Measurements from ENCODE around the gene SLC6A8. TPM values are rescaled to one million over a fixed set of nuclear protein-coding genes. Genes with fewer than 3 reads are reported as not detected.
"Not testable (repeated sequence)": the region's sequence is repeated elsewhere in the genome, so short reads cannot be mapped to it uniquely, and the experiment has no call there.

The SLC6A8 gene
- total and polyA plus RNA-seq, 3 experiments from 2014 or later = 0.12 to 1.2 (median 1.0) TPM

- H3K9me3 ChIP-seq (ENCODE audit: low read length); DNase-seq; H3K4me1 Mint-ChIP-seq; H3K27ac ChIP-seq (ENCODE audit: low read depth, low read length); H3K4me1 ChIP-seq (ENCODE audit: insufficient read depth, low read length); POLR2A ChIA-PET; CTCF ChIA-PET; H3K36me3 ChIP-seq (ENCODE audit: insufficient read depth, low read length); H3K4me3 ChIP-seq (ENCODE audit: low read length); H3K27me3 ChIP-seq (ENCODE audit: insufficient read depth, low read length, poor library complexity, severe bottlenecking); H3K9me3 Mint-ChIP-seq; H3K27me3 Mint-ChIP-seq; H3K4me3 Mint-ChIP-seq: not testable (repeated sequence)
- peaks cover 0 to 49% (median 0%) of the 10 kb centered on the region in 3 donors for H3K36me3 Mint-ChIP-seq
- H3K27ac Mint-ChIP-seq = peak overlapping the region in 1 of 8 donors; percentile 57
These were observed 9.4 kb downstream of the SLC6A8 start for GRCh38 chrX:153696986-153697722.

GRCh38 chrX:153697924-153698865 is 10.5 kb downstream of the SLC6A8 start:
- H3K4me3 Mint-ChIP-seq = no peak overlapping the region
- H3K4me1 Mint-ChIP-seq = no peaks in the 10 kb centered on the region
- DNase-seq = no peak
- no peaks in the 10 kb centered on the region for H3K36me3 ChIP-seq (ENCODE audit: insufficient read depth, low read length)
- H3K27ac ChIP-seq (ENCODE audit: low read depth, low read length) = no peak overlapping the region
- peak overlapping the region in 3 of 8 donors; percentile 32 to 63 (median 50) for H3K27ac Mint-ChIP-seq
- ChIA-PET CTCF (interaction anchor here (1.6 kb wide), 1 partner anchor 143 kb away, joined by 4 read pairs; no protein-coding TSS in a partner anchor), POLR2A (no interaction called here)
- no peak overlapping the region for H3K4me3 ChIP-seq (ENCODE audit: low read length)
- H3K27me3 ChIP-seq (ENCODE audit: insufficient read depth, low read length, poor library complexity, severe bottlenecking) = no peaks in the 10 kb centered on the region
- peaks cover 0 to 56% (median 0%) of the 10 kb centered on the region in 3 donors for H3K36me3 Mint-ChIP-seq
- peaks cover 0 to 5% of the 10 kb centered on the region in 2 donors for H3K27me3 Mint-ChIP-seq
- H3K9me3 Mint-ChIP-seq = no peaks in the 10 kb centered on the region
- no peaks in the 10 kb centered on the region for H3K9me3 ChIP-seq (ENCODE audit: low read length)
- no peaks in the 10 kb centered on the region for H3K4me1 ChIP-seq (ENCODE audit: insufficient read depth, low read length)

DNA sequence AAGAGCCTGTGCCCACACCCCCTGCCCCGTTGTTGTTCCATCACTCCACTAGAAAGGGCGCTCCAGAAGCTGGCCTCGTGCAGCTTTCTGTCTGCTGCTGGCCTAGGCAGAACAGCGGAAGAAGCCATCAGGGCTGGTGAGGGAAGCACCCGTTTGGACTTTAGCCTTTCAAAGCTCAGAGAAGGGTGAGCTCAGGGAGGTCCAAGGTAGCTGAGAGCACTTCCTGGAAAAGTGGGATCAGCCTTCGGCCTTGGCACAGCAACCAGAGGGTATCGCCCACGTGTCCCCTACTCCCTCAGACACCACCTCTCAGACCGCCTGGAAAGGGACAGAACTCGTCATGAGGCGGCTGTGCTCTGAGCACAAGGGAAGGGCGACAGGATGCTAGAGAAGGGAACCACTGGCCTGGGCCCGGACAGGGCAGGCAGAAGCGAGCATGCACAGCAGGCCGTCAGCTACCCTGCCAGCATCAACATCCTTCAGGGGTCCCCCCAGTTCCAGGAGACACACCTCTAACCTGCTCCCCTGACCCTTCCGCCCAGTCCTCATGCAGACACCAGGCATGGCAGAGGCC is 11.6 kb downstream of the SLC6A8 start:
- H3K4me3 ChIP-seq (ENCODE audit: low read length); H3K9me3 ChIP-seq (ENCODE audit: low read length); H3K9me3 Mint-ChIP-seq; H3K27ac ChIP-seq (ENCODE audit: low read depth, low read length); H3K36me3 ChIP-seq (ENCODE audit: insufficient read depth, low read length); H3K27me3 Mint-ChIP-seq; H3K4me1 ChIP-seq (ENCODE audit: insufficient read depth, low read length); DNase-seq; H3K4me1 Mint-ChIP-seq; H3K27me3 ChIP-seq (ENCODE audit: insufficient read depth, low read length, poor library complexity, severe bottlenecking); POLR2A ChIA-PET; H3K4me3 Mint-ChIP-seq; H3K27ac Mint-ChIP-seq: not testable (repeated sequence)
- H3K36me3 Mint-ChIP-seq = peaks cover 0 to 61% (median 0%) of the 10 kb centered on the region in 3 donors
- CTCF ChIA-PET = interaction anchor here (1.6 kb wide), 1 partner anchor 144 kb away, joined by 4 read pairs; no protein-coding TSS in a partner anchor

DNA sequence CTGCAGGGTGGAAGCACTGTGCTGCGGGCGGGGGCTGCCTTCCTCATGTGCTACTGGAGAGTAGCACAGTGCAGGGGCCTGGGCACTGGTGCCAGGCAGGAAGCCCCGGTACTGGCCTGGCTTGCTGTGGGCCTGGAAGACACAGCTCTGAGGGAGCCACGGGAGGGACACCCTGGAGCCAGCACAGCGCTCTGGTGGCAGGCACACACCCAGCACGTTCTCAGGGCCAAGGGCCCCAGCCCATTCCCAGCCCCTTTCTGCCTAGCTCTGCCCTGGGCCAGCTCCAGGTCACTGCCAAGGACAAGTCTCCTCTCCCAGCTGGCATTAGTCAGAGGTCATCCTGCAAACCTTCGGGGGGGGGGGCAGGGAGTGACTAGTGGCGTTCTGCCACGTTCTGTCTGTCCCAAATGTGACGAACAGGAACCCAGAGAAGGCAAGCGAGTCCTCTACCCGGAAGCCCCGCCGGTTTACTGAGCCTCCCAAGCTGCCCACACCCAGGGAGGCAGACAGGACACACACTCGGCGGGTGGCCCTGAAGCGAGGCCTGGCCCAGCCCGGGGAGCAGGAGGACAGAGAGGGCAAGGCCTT is 12.2 kb downstream of the SLC6A8 start:
- DNase-seq; POLR2A ChIA-PET; H3K9me3 Mint-ChIP-seq; H3K4me3 ChIP-seq (ENCODE audit: low read length); H3K4me1 Mint-ChIP-seq; H3K4me1 ChIP-seq (ENCODE audit: insufficient read depth, low read length); H3K9me3 ChIP-seq (ENCODE audit: low read length); H3K4me3 Mint-ChIP-seq; H3K27ac ChIP-seq (ENCODE audit: low read depth, low read length); H3K27me3 ChIP-seq (ENCODE audit: insufficient read depth, low read length, poor library complexity, severe bottlenecking); H3K27me3 Mint-ChIP-seq; H3K36me3 ChIP-seq (ENCODE audit: insufficient read depth, low read length): not testable (repeated sequence)
- H3K36me3 Mint-ChIP-seq = peaks cover 0 to 66% (median 0%) of the 10 kb centered on the region in 3 donors
- peak overlapping the region in 1 of 8 donors; percentile 21 for H3K27ac Mint-ChIP-seq
- CTCF ChIA-PET = interaction anchor here (1.6 kb wide), 1 partner anchor 144 kb away, joined by 4 read pairs; no protein-coding TSS in a partner anchor

DNA sequence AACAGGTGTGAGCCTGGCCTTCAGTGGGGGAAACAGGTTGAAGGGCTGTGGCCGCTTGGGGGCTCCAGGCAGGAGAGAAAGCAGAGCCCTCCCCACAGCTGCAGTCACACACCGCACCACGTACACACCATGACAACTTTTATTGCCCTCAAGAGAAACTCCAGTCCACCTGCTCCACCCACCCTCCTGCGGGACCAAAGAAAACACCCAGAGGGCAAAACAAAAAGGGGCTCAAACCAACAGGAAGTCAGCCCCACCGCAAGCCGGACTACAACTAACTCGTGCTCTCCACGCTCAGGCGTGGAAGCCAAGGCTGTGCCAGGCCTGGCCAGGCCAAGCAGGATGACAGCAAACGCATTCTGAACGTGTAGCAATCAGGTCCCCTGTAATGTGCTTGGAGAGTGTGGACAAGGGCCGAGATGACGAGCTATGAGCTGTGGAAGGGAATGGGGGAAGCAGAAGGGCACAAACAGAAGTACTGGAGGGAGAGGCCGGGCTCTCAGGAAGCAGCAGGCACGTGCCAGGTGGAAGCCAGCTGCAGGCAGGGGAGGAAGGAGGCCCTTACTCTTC is 12.7 kb downstream of the SLC6A8 start:
- H3K4me1 ChIP-seq (ENCODE audit: insufficient read depth, low read length) = no peaks in the 10 kb centered on the region
- H3K36me3 ChIP-seq (ENCODE audit: insufficient read depth, low read length) = no peaks in the 10 kb centered on the region
- ChIA-PET CTCF (no interaction called here), POLR2A (no interaction called here)
- H3K4me3 ChIP-seq (ENCODE audit: low read length) = no peak overlapping the region
- DNase-seq = no peak
- Mint-ChIP-seq H3K9me3 (no peaks in the 10 kb centered on the region), H3K36me3 (peaks cover 0 to 68% (median 0%) of the 10 kb centered on the region in 3 donors), H3K27ac (peak overlapping the region in 1 of 8 donors; percentile 21), H3K27me3 (peaks cover 0 to 5% of the 10 kb centered on the region in 2 donors), H3K4me3 (no peak overlapping the region), H3K4me1 (peaks cover 0 to 2% (median 0%) of the 10 kb centered on the region in 3 donors)
- no peak overlapping the region for H3K27ac ChIP-seq (ENCODE audit: low read depth, low read length)
- no peaks in the 10 kb centered on the region for H3K27me3 ChIP-seq (ENCODE audit: insufficient read depth, low read length, poor library complexity, severe bottlenecking)
- H3K9me3 ChIP-seq (ENCODE audit: low read length) = no peaks in the 10 kb centered on the region

DNA sequence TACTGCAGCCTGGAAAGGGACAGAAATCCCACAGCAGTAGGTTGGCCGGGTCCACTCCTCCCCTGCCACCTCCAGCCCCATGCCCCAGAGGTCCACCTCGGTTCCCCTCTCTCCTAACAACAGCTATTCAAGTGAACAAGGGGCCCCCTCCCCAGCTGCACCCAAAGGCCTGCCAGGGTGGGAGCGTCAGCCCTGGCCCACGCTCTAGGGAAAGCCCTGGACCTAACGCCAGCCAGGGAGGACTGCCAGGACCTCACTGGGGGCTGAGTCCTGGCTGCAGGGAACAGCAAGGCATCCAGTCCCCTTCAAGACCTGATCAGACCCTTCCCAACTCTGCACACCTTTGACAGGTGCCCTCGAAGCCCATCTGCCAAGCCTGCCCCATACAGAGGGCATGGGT is 13.2 kb downstream of the SLC6A8 start:
- CTCF ChIA-PET = no interaction called here
- no peak overlapping the region for H3K4me3 Mint-ChIP-seq
- POLR2A ChIA-PET = no interaction called here
- H3K9me3 Mint-ChIP-seq = no peaks in the 10 kb centered on the region
- no peaks in the 10 kb centered on the region for H3K27me3 ChIP-seq (ENCODE audit: insufficient read depth, low read length, poor library complexity, severe bottlenecking)
- H3K4me3 ChIP-seq (ENCODE audit: low read length) = no peak overlapping the region
- peaks cover 0 to 64% (median 0%) of the 10 kb centered on the region in 3 donors for H3K36me3 Mint-ChIP-seq
- no peaks in the 10 kb centered on the region for H3K36me3 ChIP-seq (ENCODE audit: insufficient read depth, low read length)
- no peak overlapping the region for H3K27ac Mint-ChIP-seq
- peaks cover 0 to 2% (median 0%) of the 10 kb centered on the region in 3 donors for H3K4me1 Mint-ChIP-seq
- peaks cover 0 to 5% of the 10 kb centered on the region in 2 donors for H3K27me3 Mint-ChIP-seq
- H3K27ac ChIP-seq (ENCODE audit: low read depth, low read length) = no peak overlapping the region
- H3K9me3 ChIP-seq (ENCODE audit: low read length) = no peaks in the 10 kb centered on the region
- DNase-seq = no peak
- H3K4me1 ChIP-seq (ENCODE audit: insufficient read depth, low read length) = no peaks in the 10 kb centered on the region

DNA sequence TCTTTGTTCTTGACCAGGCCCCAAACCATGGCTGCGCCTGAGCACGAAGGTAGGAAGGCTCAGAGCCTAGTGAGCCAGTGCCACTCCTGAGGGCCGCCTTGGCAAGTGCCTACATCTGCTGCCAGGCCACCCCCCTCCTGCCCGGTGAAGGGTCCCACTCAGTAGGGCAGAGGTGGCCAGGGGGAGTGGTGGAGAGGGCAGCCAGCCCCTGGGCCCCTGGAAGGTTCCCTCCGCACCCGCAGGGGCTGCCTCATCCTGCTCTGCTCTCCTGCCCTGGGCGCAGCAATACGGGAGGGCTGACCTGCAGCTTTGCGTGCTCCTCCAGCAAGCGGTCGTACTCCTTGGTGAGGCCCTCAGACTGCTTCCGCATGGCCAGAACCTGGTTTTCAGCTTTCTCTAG is 14.0 kb downstream of the SLC6A8 start:
- Histone ChIP-seq H3K4me3 (ENCODE audit: low read length) (no peak overlapping the region), H3K27ac (ENCODE audit: low read depth, low read length) (no peak overlapping the region), H3K36me3 (ENCODE audit: insufficient read depth, low read length) (no peaks in the 10 kb centered on the region), H3K4me1 (ENCODE audit: insufficient read depth, low read length) (no peaks in the 10 kb centered on the region), H3K27me3 (ENCODE audit: insufficient read depth, low read length, poor library complexity, severe bottlenecking) (no peaks in the 10 kb centered on the region), H3K9me3 (ENCODE audit: low read length) (no peaks in the 10 kb centered on the region)
- DNase-seq = no peak
- H3K9me3 Mint-ChIP-seq = no peaks in the 10 kb centered on the region
- peaks cover 0 to 67% (median 0%) of the 10 kb centered on the region in 3 donors for H3K36me3 Mint-ChIP-seq
- CTCF ChIA-PET = no interaction called here
- no peak overlapping the region for H3K4me3 Mint-ChIP-seq
- peaks cover 0 to 8% of the 10 kb centered on the region in 2 donors for H3K27me3 Mint-ChIP-seq
- POLR2A ChIA-PET = no interaction called here
- peaks cover 0 to 3% (median 2%) of the 10 kb centered on the region in 3 donors for H3K4me1 Mint-ChIP-seq
- H3K27ac Mint-ChIP-seq = no peak overlapping the region

All from CD8-positive, alpha-beta memory T cell (primary cell).